Esophagus (tissue), 2 donors: ENCODE data around the gene PLCL2. TPM values are rescaled to one million over a fixed set of nuclear protein-coding genes. Genes with fewer than 3 reads are reported as not detected.
"Not testable (repeated sequence)": the region's sequence is repeated elsewhere in the genome, so short reads cannot be mapped to it uniquely, and the experiment has no call there.

Experiments
- H3K27ac ChIP-seq, 2 donors: one replicate each; pipeline ENCODE4 v1.5.1; 2013; ENCODE audit warnings: low read depth in 2 of 2, mild to moderate bottlenecking in 2 of 2, inconsistent platforms in 1 of 2, low read length in 1 of 2, moderate library complexity in 1 of 2
- H3K27me3 ChIP-seq, 2 donors: one replicate each; pipeline ENCODE4 v1.6.1; 2013; ENCODE audit warnings: low read length in 2 of 2, control low read depth in 1 of 2, mild to moderate bottlenecking in 1 of 2; ENCODE audit not compliant: insufficient read depth in 2 of 2, control insufficient read depth in 1 of 2
- H3K36me3 ChIP-seq, 2 donors: one replicate each; pipeline ENCODE4 v1.6.1; 2013; ENCODE audit warnings: low read length in 1 of 2; ENCODE audit not compliant: control insufficient read depth in 2 of 2, insufficient read depth in 2 of 2
- H3K4me1 ChIP-seq, 2 donors: one replicate each; pipeline ENCODE4 v1.6.1; 2013; ENCODE audit warnings: low read length in 1 of 2; ENCODE audit not compliant: control insufficient read depth in 2 of 2, insufficient read depth in 2 of 2
- H3K4me3 ChIP-seq, 2 donors: one replicate each; pipeline ENCODE4 v1.5.1; 2013; ENCODE audit warnings: low read length in 2 of 2, mild to moderate bottlenecking in 2 of 2, low read depth in 1 of 2, moderate library complexity in 1 of 2
- H3K9me3 ChIP-seq, 2 donors: one replicate each; pipeline ENCODE4 v1.6.1; 2013; ENCODE audit warnings: mild to moderate bottlenecking in 2 of 2, low read depth in 1 of 2, low read length in 1 of 2, moderate library complexity in 1 of 2; ENCODE audit not compliant: control insufficient read depth in 2 of 2, insufficient read depth in 1 of 2
- WGBS, 2 donors: extraction: QIAGEN DNeasy Blood & Tissue Kit; methylation state at CpG; one replicate each; pipeline ENCODE4 v1.1.7; 2013; 5-methylcytosine and 5-hydroxymethylcytosine counted together
- polyA plus RNA-seq, 2 donors: library from polyadenylated mRNA; stranded (reverse); fragments of 200-250 nt; gene quantifications; one replicate each; pipeline ENCODE4 v1.2.3, GENCODE V29; 2013
- donor health status: healthy with polysubstance abuse.
- donor health status: Bipolar disorder and iron deficiency.

The PLCL2 gene
- polyA plus RNA-seq, 2 donors: 0.22 to 0.35 TPM

- Histone ChIP-seq H3K27ac (no peak overlapping the region), H3K27me3 (no peaks in the 10 kb centered on the region), H3K4me1 (no peaks in the 10 kb centered on the region), H3K4me3 (no peak overlapping the region), H3K36me3 (no peaks in the 10 kb centered on the region), H3K9me3 (no peaks in the 10 kb centered on the region)
- WGBS, 2 donors: 50 to 64% methylated on average over 6 of the region's 6 CpGs
Observed at GRCh38 chr3:17094551-17094950, 209.8 kb downstream of the PLCL2 start.

- WGBS, 2 donors: 72 to 77% methylated on average over 1 of the region's 1 CpG
- H3K27me3 ChIP-seq: no peaks in the 10 kb centered on the region
- no peaks in the 10 kb centered on the region for H3K9me3 ChIP-seq
- H3K27ac ChIP-seq: no peak overlapping the region
- no peak overlapping the region for H3K4me3 ChIP-seq
- H3K4me1 ChIP-seq: no peaks in the 10 kb centered on the region
- H3K36me3 ChIP-seq: no peaks in the 10 kb centered on the region
Observed at GRCh38 chr3:17103579-17103978, 218.8 kb downstream of the PLCL2 start.

- H3K27me3 ChIP-seq, H3K27ac ChIP-seq, H3K9me3 ChIP-seq, H3K4me3 ChIP-seq, H3K4me1 ChIP-seq, H3K36me3 ChIP-seq: not testable (repeated sequence)
- 86 to 90% methylated on average over 5 of the region's 5 CpGs for WGBS, 2 donors
Observed at GRCh38 chr3:17106801-17107200, 222.0 kb downstream of the PLCL2 start.

GRCh38 chr3:17110660-17111396 lies 226.1 kb downstream of the PLCL2 start:
- Histone ChIP-seq H3K4me3 (no peak overlapping the region), H3K27ac (no peak overlapping the region), H3K27me3 (no peaks in the 10 kb centered on the region), H3K4me1 (no peaks in the 10 kb centered on the region), H3K36me3 (no peaks in the 10 kb centered on the region), H3K9me3 (no peaks in the 10 kb centered on the region)
- WGBS, 2 donors: 71 to 76% methylated on average over 8 of the region's 8 CpGs

- 77 to 82% methylated on average over 3 of the region's 3 CpGs for WGBS, 2 donors
- Histone ChIP-seq H3K27ac (no peak overlapping the region), H3K4me3 (no peak overlapping the region), H3K36me3 (no peaks in the 10 kb centered on the region), H3K9me3 (no peaks in the 10 kb centered on the region), H3K4me1 (no peaks in the 10 kb centered on the region), H3K27me3 (no peaks in the 10 kb centered on the region)
Observed at GRCh38 chr3:17111586-17111985, 226.8 kb downstream of the PLCL2 start.

GRCh38 chr3:17115186-17115585 lies 230.4 kb downstream of the PLCL2 start:
- Histone ChIP-seq H3K36me3 (no peaks in the 10 kb centered on the region), H3K9me3 (no peaks in the 10 kb centered on the region), H3K4me3 (no peak overlapping the region), H3K4me1 (no peaks in the 10 kb centered on the region), H3K27me3 (no peaks in the 10 kb centered on the region), H3K27ac (no peak overlapping the region)
- 90 to 91% methylated on average over 3 of the region's 3 CpGs for WGBS, 2 donors

- WGBS, 2 donors: 77 to 86% methylated on average over 8 of the region's 8 CpGs
- Histone ChIP-seq H3K27me3 (no peaks in the 10 kb centered on the region), H3K9me3 (no peaks in the 10 kb centered on the region), H3K36me3 (no peaks in the 10 kb centered on the region), H3K4me1 (no peaks in the 10 kb centered on the region), H3K27ac (no peak overlapping the region), H3K4me3 (no peak overlapping the region)
Observed at GRCh38 chr3:17116007-17116600, 231.3 kb downstream of the PLCL2 start.

- H3K9me3 ChIP-seq: peaks cover 0 to 3% of the 10 kb centered on the region in 2 donors
- no peak overlapping the region for H3K4me3 ChIP-seq
- H3K36me3 ChIP-seq: no peaks in the 10 kb centered on the region
- no peak overlapping the region for H3K27ac ChIP-seq
- no peaks in the 10 kb centered on the region for H3K4me1 ChIP-seq
- WGBS, 2 donors: 92 to 93% methylated on average over 6 of the region's 6 CpGs
- no peaks in the 10 kb centered on the region for H3K27me3 ChIP-seq
Observed at GRCh38 chr3:17118771-17119170, 234.0 kb downstream of the PLCL2 start.

GRCh38 chr3:17119201-17120072 lies 234.7 kb downstream of the PLCL2 start:
- H3K27ac ChIP-seq: no peak overlapping the region
- no peak overlapping the region for H3K4me3 ChIP-seq
- H3K27me3 ChIP-seq: no peaks in the 10 kb centered on the region
- H3K4me1 ChIP-seq: no peaks in the 10 kb centered on the region
- peaks cover 0 to 3% of the 10 kb centered on the region in 2 donors for H3K9me3 ChIP-seq
- H3K36me3 ChIP-seq: no peaks in the 10 kb centered on the region
- 86 to 88% methylated on average over 5 of the region's 5 CpGs for WGBS, 2 donors
